Panc1 (cell line): ENCODE measurements around the gene WASF1.

Source experiments
- POLR2AphosphoS5 ChIP-seq: IDR thresholded peaks from 2 replicates; pipeline ENCODE4 v1.6.1; 2012; ENCODE audit warnings: mild to moderate bottlenecking, low read depth, low read length, moderate library complexity
- SIN3A ChIP-seq: IDR thresholded peaks from 2 replicates; pipeline ENCODE4 v1.6.1; 2012; ENCODE audit warnings: low read depth, mild to moderate bottlenecking, low read length, moderate library complexity, borderline replicate concordance; ENCODE audit not compliant: insufficient read depth
- TF ChIP-seq, protein P1 (sequence below): fragments of 450-650 bp; IDR thresholded peaks from 2 replicates; pipeline ENCODE4 v1.5.1; 2017; ENCODE audit warnings: mild to moderate bottlenecking

DNA sequence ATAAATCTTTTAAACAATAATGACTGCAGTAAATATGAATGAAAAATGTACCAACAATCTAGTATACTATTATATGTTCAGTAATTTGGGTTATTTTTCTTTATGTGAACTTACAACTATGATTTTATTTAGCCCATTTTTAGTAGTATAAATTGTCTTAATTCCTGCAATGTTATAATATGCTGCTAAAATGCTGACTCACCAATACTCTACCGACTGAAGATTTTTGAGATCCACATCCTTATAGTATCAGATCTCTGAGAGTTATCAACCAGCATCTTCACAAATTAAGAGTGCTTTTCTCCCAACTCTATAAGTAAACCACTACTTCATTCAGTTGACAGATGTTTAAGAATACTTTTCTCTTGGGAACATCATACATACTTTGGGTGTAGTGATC lies 17.4 kb upstream of the WASF1 start:
- TF ChIP-seq, protein P1, sequence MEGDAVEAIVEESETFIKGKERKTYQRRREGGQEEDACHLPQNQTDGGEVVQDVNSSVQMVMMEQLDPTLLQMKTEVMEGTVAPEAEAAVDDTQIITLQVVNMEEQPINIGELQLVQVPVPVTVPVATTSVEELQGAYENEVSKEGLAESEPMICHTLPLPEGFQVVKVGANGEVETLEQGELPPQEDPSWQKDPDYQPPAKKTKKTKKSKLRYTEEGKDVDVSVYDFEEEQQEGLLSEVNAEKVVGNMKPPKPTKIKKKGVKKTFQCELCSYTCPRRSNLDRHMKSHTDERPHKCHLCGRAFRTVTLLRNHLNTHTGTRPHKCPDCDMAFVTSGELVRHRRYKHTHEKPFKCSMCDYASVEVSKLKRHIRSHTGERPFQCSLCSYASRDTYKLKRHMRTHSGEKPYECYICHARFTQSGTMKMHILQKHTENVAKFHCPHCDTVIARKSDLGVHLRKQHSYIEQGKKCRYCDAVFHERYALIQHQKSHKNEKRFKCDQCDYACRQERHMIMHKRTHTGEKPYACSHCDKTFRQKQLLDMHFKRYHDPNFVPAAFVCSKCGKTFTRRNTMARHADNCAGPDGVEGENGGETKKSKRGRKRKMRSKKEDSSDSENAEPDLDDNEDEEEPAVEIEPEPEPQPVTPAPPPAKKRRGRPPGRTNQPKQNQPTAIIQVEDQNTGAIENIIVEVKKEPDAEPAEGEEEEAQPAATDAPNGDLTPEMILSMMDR = no peak
- TF ChIP-seq POLR2AphosphoS5 (no peak), SIN3A (no peak)
